B cell (primary cell): ENCODE results near the gene BABAM2. TPM values are rescaled to one million over a fixed set of nuclear protein-coding genes. Genes with fewer than 3 reads are reported as not detected.

Source experiments
- ATAC-seq: fragments of 200-7000 bp; cut with Tn5 transposase; one replicate; pipeline ENCODE4 v1.10.0; 2021; ENCODE audit warnings: low read depth, mild to moderate bottlenecking, moderate number of reproducible peaks, moderate library complexity
- CTCF ChIA-PET: fragments of 350-600 bp; sonication (Branson Sonifier 250); formaldehyde crosslinking; loops from one replicate; lab custom pipeline; 2021; ENCODE audit warnings: antibody characterized with exemption, inconsistent platforms; lab: Charles Lee
- POLR2A ChIA-PET: fragments of 350-600 bp; sonication (Branson Sonifier 250); formaldehyde crosslinking; loops from one replicate; lab custom pipeline; 2021; ENCODE audit warnings: antibody characterized with exemption; lab: Charles Lee
- DNase-seq: peaks from one replicate; pipeline ENCODE4 v3.0.0; 2013
- H2AFZ ChIP-seq: 2 replicates; pipeline ENCODE4 v1.6.1; 2012; ENCODE audit warnings: mild to moderate bottlenecking, low read depth, low read length; ENCODE audit not compliant: insufficient read depth, poor library complexity, severe bottlenecking
- H3K27ac ChIP-seq, 2 donors: 1 replicate in 1 of 2; 2 replicates in 1 of 2; pipeline ENCODE4 v1.5.1; 2012 to 2013; ENCODE audit warnings: low read length in 2 of 2, mild to moderate bottlenecking in 2 of 2, moderate library complexity in 1 of 2
- H3K27me3 ChIP-seq, 4 experiments: fragments of 200-600 bp in 1 of 4; sonication (generic) in 1 of 4; replicated peaks in 1 of 4; 1 replicate in 2 of 4; 2 replicates in 2 of 4; pipeline versions ENCODE4 v1.6.1 to v1.7.0; 2013 to 2016; ENCODE audit warnings: low read length in 3 of 4, mild to moderate bottlenecking in 2 of 4, mixed read lengths in 1 of 4, moderate library complexity in 1 of 4; ENCODE audit not compliant: insufficient read depth in 4 of 4, control insufficient read depth in 3 of 4; ENCODE audit errors: control extremely low read depth in 1 of 4
- H3K36me3 ChIP-seq, 2 experiments: replicated peaks in 1 of 2; 1 replicate in 1 of 2; 2 replicates in 1 of 2; pipeline versions ENCODE4 v1.6.1 to v1.7.1; 2013; ENCODE audit warnings: low read length in 1 of 2; ENCODE audit not compliant: insufficient read depth in 2 of 2, control insufficient read depth in 1 of 2; ENCODE audit errors: control extremely low read depth in 1 of 2, extremely low read depth in 1 of 2
- H3K4me1 ChIP-seq, 2 donors: fragments of 200-600 bp in 1 of 2; sonication (generic) in 1 of 2; 1 replicate in 1 of 2; 2 replicates in 1 of 2; pipeline versions ENCODE4 v1.5.1 to v1.6.1; 2013 to 2017; ENCODE audit warnings: low read length in 2 of 2; ENCODE audit not compliant: control insufficient read depth in 2 of 2, insufficient read depth in 2 of 2
- H3K4me2 ChIP-seq: replicated peaks from 2 replicates; pipeline ENCODE3; 2012; ENCODE audit warnings: mild to moderate bottlenecking, low read depth, low read length; ENCODE audit not compliant: poor library complexity, severe bottlenecking
- H3K4me3 ChIP-seq, 5 experiments: fragments of 200-600 bp in 1 of 5; sonication (generic) in 1 of 5; 1 replicate in 3 of 5; 2 replicates in 2 of 5; pipeline versions ENCODE4 v1.5.1 to v1.7.0; 2011 to 2016; ENCODE audit warnings: low read length in 4 of 5, mild to moderate bottlenecking in 4 of 5, low read depth in 2 of 5, control low read depth in 1 of 5, moderate library complexity in 1 of 5; ENCODE audit not compliant: insufficient read depth in 1 of 5; ENCODE audit errors: control extremely low read depth in 1 of 5, extremely low read depth in 1 of 5
- H3K79me2 ChIP-seq: fragments of 200-600 bp; sonication (generic); one replicate; pipeline ENCODE4 v1.6.0; 2016; ENCODE audit warnings: low read length; ENCODE audit not compliant: control insufficient read depth, insufficient read depth
- H3K9ac ChIP-seq: fragments of 200-600 bp; sonication (generic); 2 replicates; pipeline ENCODE4 v1.6.1; 2017; ENCODE audit warnings: mild to moderate bottlenecking, low read length, moderate library complexity
- H3K9me3 ChIP-seq, 3 donors: one replicate each; pipeline versions ENCODE4 v1.6.1 to v1.7.1; 2013; ENCODE audit warnings: low read length in 2 of 3; ENCODE audit not compliant: control insufficient read depth in 2 of 3, insufficient read depth in 1 of 3; ENCODE audit errors: control extremely low read depth in 1 of 3
- H4K20me1 ChIP-seq: 2 replicates; pipeline ENCODE4 v1.6.0; 2012; ENCODE audit warnings: mild to moderate bottlenecking, low read length; ENCODE audit not compliant: insufficient read depth, control insufficient read depth, poor library complexity, severe bottlenecking
- H3K27ac Mint-ChIP-seq: one replicate; pipeline ENCODE4 v1.8.0; 2021; ENCODE audit warnings: mixed read lengths
- H3K27me3 Mint-ChIP-seq: one replicate; pipeline ENCODE4 v1.8.0; 2021; ENCODE audit warnings: mixed read lengths
- H3K4me1 Mint-ChIP-seq: one replicate; pipeline ENCODE4 v1.8.0; 2021; ENCODE audit warnings: mixed read lengths
- H3K4me3 Mint-ChIP-seq: one replicate; pipeline ENCODE4 v1.8.0; 2021; ENCODE audit warnings: mixed read lengths
- H3K9me3 Mint-ChIP-seq: one replicate; pipeline ENCODE4 v1.8.0; 2022; ENCODE audit warnings: mixed read lengths; ENCODE audit not compliant: insufficient read depth
- EZH2 ChIP-seq: IDR thresholded peaks from 2 replicates; pipeline ENCODE4 v1.6.1; 2012; ENCODE audit warnings: borderline replicate concordance, low read depth, mild to moderate bottlenecking, moderate library complexity, low read length; ENCODE audit not compliant: insufficient read depth, poor library complexity, severe bottlenecking
- whole genome bisulfite sequencing: methylation state at CpG from one replicate; pipeline ENCODE4 v1.1.5; 2013; ENCODE audit warnings: missing lambda C conversion rate; ENCODE audit not compliant: insufficient coverage; 5-methylcytosine and 5-hydroxymethylcytosine counted together
- intact Hi-C: fragments of 100-400 bp; cut with micrococcal nuclease; formaldehyde crosslinking; loops from one replicate; pipeline ENCODE4 v1.10.0; 2022
- polyA plus RNA-seq: library from polyadenylated mRNA; depleted of rRNA; stranded (reverse); fragments of >200 nt; gene quantifications from 2 replicates; pipeline ENCODE4 v1.2.3, GENCODE V29; 2012
- total RNA-seq, 2 donors: library from RNA; stranded (reverse); fragments of 120-200 nt in 1 of 2; gene quantifications; 1 replicate in 1 of 2; 2 replicates in 1 of 2; pipeline versions ENCODE4 v1.2.3 to v1.2.4, GENCODE V29; 2013 to 2022
- TF ChIP-seq, protein P1 (sequence below): fragments of 200-600 bp; IDR thresholded peaks from one replicate; pipeline ENCODE4 v1.8.0; 2022; ENCODE audit warnings: antibody characterized with exemption, mild to moderate bottlenecking

BABAM2 gene
- total and polyA plus RNA-seq, 2 donors (not counting 1 experiment from before 2014, with no cell fraction given): 22.3 to 69.6 TPM

DNA sequence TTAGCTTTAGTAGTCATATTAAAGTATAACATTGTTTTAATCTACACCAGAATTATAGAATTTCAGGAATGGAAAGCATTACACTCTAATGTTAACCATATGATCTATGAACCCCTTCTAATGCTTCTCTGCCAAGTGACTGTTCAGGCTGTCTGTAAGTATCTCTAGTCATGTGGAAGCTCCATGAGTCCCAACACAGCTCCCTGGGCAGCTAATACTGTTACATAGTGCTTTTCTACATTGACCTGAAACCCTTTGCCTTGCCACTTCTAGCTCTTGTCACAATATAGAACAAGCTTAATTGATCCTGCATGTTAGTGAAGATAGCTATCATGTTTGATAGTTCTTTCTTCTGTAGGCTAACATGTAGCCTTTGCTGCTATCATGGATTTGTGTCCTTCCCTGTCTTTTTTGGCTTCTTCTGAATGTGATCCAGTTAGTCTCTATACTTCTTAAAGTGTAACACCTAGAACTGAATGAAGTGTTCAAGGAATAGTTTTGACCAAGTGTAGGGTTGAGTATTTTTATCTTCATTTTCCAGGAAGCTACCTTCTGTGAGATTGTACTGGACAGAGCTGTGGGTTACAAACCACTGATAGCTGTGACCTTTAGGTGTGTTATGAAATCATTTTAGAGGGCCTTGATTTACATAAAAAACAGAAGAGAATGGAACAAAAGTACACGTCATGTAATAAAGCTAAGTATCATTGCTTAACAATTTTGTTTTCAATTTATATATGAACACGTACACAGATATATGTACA, 23.7 kb downstream of the BABAM2 start:
- ChIA-PET CTCF (no interaction called here), POLR2A (no interaction called here)
- Mint-ChIP-seq H3K4me1 (peaks cover 21% of the 10 kb centered on the region), H3K27ac (peak overlapping the region; percentile 67), H3K9me3 (no peaks in the 10 kb centered on the region), H3K27me3 (no peaks in the 10 kb centered on the region), H3K4me3 (no peak overlapping the region)
- H3K27ac ChIP-seq: no peak overlapping the region
- H3K36me3 ChIP-seq: peaks cover 0 to 3% of the 10 kb centered on the region in 2 experiments
- no peak overlapping the region for H3K4me2 ChIP-seq
- DNase-seq: no peak
- H2AFZ ChIP-seq: no peak overlapping the region
- peaks cover 4 to 8% of the 10 kb centered on the region in 2 donors for H3K4me1 ChIP-seq
- ATAC-seq: no peak
- intact Hi-C loops: loop anchor here (2.0 kb wide), 1 partner anchor 23 kb away; the partner anchor contains the start of genes BABAM2 and RBKS
- WGBS: no CpG with 5 or more reads among the region's 2 CpGs
- H4K20me1 ChIP-seq: no peaks in the 10 kb centered on the region
- no peak overlapping the region for H3K9ac ChIP-seq
- no peak overlapping the region for H3K4me3 ChIP-seq
- no peaks in the 10 kb centered on the region for H3K27me3 ChIP-seq
- H3K9me3 ChIP-seq: no peaks in the 10 kb centered on the region
- peaks cover 2% of the 10 kb centered on the region for H3K79me2 ChIP-seq
- no peak for TF ChIP-seq EZH2
- TF ChIP-seq, protein P1, sequence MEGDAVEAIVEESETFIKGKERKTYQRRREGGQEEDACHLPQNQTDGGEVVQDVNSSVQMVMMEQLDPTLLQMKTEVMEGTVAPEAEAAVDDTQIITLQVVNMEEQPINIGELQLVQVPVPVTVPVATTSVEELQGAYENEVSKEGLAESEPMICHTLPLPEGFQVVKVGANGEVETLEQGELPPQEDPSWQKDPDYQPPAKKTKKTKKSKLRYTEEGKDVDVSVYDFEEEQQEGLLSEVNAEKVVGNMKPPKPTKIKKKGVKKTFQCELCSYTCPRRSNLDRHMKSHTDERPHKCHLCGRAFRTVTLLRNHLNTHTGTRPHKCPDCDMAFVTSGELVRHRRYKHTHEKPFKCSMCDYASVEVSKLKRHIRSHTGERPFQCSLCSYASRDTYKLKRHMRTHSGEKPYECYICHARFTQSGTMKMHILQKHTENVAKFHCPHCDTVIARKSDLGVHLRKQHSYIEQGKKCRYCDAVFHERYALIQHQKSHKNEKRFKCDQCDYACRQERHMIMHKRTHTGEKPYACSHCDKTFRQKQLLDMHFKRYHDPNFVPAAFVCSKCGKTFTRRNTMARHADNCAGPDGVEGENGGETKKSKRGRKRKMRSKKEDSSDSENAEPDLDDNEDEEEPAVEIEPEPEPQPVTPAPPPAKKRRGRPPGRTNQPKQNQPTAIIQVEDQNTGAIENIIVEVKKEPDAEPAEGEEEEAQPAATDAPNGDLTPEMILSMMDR: no peak

DNA sequence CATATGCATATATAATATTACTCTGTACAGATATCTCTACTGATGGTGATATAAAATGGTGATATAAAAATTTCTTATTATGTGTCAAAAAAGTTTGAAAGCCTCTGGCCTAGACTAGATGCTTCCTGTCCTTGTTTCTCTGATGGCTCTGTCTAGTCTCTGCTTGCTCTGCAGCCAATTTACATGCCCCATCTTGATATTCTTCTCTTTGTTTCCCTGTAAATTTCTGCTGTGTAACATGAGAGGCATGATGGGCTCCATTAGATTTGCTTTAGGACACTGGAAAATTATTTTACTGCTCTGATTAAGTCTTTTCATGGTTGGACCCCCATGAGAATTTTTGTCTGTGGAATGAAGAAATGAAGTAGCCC, 24.3 kb downstream of the BABAM2 start:
- ChIA-PET POLR2A (no interaction called here), CTCF (no interaction called here)
- Histone ChIP-seq H4K20me1 (no peaks in the 10 kb centered on the region), H3K4me3 (no peak overlapping the region), H3K27me3 (no peaks in the 10 kb centered on the region), H3K9ac (no peak overlapping the region), H2AFZ (no peak overlapping the region), H3K4me1 (peaks cover 4 to 8% of the 10 kb centered on the region in 2 donors), H3K4me2 (no peak overlapping the region), H3K9me3 (no peaks in the 10 kb centered on the region), H3K36me3 (peaks cover 0 to 3% of the 10 kb centered on the region in 2 experiments), H3K79me2 (peaks cover 2% of the 10 kb centered on the region), H3K27ac (no peak overlapping the region)
- TF ChIP-seq, protein P1: no peak
- TF ChIP-seq EZH2: no peak
- Mint-ChIP-seq H3K4me1 (peaks cover 21% of the 10 kb centered on the region), H3K27ac (no peak overlapping the region), H3K4me3 (no peak overlapping the region), H3K9me3 (no peaks in the 10 kb centered on the region), H3K27me3 (no peaks in the 10 kb centered on the region)
- ATAC-seq (no peak), DNase-seq (no peak)
- intact Hi-C loops: loop anchor here (2.0 kb wide), 1 partner anchor 24 kb away; the partner anchor contains the start of genes BABAM2 and RBKS
